GM19397 (cell line): ENCODE measurements around the gene HECTD2.
A peak's percentile ranks its signal among the peaks of the same experiment; 100 is the strongest.
"Not testable (repeated sequence)": the region's sequence is repeated elsewhere in the genome, so short reads cannot be mapped to it uniquely, and the experiment has no call there.

Experiments
- ATAC-seq: cut with Tn5 transposase; IDR thresholded peaks from one replicate; pipeline ENCODE4 v1.9.1; 2021; ENCODE audit warnings: mild to moderate bottlenecking, moderate library complexity; ENCODE audit not compliant: unreplicated experiment

HECTD2 gene, protein sequence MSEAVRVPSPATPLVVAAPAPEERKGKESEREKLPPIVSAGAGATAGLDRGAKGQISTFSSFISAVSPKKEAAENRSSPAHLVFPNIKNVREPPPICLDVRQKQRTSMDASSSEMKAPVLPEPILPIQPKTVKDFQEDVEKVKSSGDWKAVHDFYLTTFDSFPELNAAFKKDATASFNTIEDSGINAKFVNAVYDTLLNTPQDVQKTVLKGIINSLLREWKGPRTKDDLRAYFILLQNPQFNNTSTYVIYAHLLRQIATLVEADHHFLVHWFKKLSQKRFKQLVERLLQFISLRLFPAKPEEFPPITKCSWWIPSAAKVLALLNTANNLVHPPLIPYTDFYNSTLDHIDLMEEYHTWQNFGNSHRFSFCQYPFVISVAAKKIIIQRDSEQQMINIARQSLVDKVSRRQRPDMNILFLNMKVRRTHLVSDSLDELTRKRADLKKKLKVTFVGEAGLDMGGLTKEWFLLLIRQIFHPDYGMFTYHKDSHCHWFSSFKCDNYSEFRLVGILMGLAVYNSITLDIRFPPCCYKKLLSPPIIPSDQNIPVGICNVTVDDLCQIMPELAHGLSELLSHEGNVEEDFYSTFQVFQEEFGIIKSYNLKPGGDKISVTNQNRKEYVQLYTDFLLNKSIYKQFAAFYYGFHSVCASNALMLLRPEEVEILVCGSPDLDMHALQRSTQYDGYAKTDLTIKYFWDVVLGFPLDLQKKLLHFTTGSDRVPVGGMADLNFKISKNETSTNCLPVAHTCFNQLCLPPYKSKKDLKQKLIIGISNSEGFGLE

DNA sequence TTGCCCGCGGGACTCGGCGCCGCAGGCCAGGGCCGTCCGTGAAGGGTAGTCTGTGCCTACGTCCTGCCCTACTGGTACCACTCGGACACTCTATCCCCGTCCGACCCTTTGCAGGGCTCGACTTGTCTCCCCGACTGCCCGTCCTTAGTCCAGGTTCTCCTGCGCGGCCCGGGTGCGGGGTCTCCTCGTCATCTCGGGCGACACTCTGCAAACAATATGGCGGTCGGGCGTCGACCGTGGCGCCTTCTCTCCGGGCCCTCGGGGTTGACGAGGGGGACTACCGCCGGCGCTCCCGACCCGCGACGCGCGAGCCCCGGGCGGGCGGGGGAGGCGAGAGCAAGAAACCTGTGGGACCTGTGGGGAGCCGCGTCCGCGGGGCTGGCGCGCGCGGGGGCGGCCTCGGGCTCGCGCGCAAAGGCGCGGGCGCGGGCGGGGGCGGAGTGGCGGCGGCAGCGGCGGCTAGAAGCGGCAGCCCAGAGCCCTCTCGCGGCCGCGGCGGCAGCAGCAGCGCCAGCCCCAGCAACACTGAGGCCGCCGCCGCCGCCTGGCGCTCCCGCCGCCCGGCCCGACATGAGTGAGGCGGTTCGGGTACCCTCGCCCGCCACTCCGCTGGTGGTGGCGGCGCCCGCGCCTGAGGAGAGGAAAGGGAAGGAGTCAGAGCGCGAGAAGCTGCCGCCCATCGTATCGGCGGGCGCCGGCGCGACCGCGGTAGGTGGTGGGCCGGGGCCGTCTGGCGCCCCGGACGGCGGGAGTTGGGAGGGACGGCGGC lies at the start of gene HECTD2:
HECTD2 (plus strand) TSS at position 476 of the 769 bp plus-strand sequence; CDS start at position 571, 95 bp downstream.
- peak; percentile 93 for ATAC-seq

DNA sequence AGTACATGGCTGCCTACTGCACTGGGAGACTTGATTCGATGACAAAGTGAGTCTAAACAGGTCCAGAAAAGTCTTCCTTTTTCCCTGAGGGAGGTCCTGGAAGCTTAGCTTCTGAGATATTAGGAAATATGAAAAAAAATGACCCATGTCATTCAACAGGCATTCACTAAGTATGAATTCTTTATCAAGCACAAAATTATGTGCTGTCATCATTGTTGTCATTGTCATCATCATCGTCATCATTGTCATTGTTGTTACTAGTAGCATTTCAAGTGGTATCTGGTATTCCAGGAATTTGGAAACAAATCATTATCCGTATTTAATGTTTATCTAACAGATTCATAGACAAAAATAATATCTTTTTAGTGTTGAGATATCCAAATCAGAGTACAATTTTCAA lies 49.7 kb upstream of the HECTD2 start:
- no peak for ATAC-seq

DNA sequence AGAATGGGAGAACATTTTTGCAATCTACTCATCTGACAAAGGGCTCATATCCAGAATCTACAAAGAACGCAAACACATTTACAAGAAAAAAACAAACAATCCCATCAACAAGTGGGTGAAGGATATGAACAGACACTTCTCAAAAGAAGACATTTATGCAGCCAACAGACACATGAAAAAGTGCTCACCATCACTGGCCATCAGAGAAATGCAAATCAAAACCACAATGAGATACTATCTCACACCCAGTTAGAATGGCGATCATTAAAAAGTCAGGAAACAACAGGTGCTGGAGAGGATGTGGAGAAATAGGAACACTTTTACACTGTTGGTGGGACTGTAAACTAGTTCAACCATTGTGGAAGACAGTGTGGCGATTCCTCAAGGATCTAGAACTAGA lies 44.6 kb upstream of the HECTD2 start:
- not testable (repeated sequence) for ATAC-seq

DNA sequence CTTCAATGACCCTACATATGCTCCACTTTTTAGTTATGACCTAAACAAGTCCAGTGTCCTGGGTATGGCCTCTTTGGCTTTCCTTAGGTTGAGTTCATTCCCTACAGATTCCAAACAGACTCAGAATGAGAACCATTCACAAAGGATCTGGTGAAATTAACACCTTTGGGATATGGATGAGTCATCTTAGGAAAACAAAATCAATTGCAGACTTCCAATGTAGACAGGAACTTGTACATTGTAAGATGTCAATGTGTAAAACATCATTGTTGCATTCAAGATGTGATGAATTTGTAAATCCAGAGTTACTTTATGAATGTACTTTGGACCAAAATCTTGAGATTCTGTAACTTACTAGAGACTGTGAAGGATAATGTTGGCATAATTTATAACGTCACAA lies 43.4 kb upstream of the HECTD2 start:
- no peak for ATAC-seq

DNA sequence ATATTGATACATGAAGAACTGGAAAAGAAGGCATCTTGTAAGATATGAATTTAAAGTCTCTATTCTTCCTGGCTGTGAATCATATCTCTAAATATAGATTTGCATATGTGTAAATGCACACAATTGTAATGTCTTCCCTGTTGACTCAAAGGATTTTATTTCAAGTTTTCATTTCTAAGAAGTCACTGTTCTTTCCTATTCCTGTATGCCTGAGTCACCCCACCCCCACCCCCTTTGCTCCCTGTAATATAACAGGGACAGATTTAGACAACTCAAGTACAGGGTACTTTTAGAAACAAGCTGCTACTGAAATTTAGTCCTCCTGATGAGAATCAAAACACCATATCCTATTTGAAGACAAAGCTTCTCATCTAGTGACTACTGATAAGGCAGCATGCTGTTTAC lies 43.0 kb upstream of the HECTD2 start:
- ATAC-seq, result no peak

DNA sequence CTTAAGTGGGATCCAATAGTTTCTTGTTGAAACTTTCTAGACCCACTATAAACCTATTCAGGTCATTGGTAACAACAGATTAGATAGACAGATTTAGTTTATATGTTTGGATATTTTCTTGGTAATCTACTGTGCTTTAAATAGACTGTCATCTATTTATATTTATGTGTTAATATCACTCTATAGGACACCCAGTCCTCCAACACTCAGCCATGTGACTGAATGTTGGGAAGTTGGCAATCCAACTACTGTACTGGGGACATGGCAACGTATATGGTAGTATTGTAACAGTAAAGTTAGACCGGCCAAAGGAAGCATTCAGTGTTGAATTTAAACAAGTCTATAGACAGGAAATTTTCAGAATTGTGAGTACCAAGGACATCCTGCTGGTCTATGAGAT lies 42.6 kb upstream of the HECTD2 start:
- ATAC-seq, result no peak

DNA sequence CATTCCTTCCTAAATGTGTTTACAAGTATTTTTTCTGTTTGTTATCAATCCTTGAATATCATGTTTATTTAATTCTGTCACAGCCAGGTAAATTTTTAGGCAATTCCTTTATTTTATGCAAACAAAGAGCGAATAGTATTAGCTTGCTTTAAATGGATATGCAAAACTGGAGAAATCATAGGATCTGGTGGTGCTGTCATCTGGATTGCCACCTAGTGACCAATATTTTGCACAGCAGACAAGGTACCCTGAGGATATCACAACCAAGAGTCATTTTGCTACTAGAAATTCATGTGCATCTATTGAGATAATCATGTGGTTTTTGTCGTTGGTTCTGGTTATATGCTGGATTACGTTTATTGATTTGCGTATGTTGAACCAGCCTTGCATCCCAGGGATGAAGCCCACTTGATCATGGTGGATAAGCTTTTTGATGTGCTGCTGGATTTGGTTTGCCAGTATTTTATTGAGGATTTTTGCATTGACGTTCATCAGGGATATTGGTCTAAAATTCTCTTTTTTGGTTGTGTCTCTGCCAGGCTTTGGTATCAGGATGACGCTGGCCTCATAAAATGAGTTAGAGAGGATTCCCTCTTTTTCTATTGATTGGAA lies 40.1 kb upstream of the HECTD2 start:
- ATAC-seq, result not testable (repeated sequence)

DNA sequence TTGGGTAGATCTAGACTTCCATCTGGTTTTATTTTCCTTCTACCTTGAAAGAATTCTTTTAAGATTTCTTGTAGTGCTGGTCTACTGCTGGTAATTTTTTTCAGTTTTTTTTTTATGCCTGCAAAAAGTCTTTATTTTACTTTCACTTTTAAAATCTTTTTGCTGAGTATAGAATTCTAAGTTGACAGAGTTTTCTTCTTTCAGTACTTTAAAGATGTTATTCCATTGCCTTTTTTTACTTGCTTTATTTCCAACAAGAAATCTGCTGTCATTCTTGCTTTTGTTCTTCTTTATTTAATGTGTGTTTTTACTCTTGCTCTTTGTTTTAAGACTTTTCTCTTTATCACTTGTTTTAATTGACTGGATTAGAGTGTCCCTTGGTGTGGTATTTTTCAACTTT lies 36.1 kb upstream of the HECTD2 start:
- no peak for ATAC-seq

DNA sequence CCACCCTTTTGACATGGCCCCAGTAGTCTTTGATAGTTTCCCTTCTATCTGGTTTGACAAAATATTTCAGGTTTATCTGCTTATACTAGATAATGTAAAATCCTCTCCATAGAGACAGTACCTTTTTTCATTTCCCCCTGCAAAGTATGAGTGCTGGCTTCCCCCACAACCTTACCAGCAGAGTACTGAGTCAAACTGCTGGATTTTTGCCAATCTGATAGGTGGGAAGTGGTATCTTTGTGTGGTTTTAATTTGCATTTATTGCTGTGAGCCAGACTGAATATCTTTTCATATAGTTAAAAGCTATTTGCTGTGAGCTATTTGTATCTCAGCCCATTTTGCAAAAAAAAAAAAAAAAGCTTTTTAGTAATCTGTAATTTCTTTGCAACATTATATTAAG lies 32.1 kb upstream of the HECTD2 start:
- no peak for ATAC-seq

DNA sequence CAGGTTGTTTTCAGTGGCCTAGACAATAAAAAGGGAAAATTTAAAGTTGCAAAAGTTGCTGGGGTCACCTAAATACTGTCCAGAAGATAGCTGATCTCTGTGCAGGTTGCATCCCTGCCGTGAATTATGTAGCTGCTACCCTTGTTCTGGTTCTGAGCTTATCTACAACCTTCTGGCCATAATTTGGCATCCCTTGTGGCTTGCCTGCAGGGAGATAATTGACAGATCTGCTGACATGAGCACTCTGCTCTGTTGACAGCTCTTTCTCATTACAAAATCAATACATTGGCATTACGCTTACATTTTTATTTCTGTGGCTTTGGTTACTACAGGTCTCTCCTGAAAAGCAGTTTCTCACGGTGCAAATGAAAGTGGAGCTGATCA lies 29.3 kb upstream of the HECTD2 start:
- ATAC-seq, result no peak

DNA sequence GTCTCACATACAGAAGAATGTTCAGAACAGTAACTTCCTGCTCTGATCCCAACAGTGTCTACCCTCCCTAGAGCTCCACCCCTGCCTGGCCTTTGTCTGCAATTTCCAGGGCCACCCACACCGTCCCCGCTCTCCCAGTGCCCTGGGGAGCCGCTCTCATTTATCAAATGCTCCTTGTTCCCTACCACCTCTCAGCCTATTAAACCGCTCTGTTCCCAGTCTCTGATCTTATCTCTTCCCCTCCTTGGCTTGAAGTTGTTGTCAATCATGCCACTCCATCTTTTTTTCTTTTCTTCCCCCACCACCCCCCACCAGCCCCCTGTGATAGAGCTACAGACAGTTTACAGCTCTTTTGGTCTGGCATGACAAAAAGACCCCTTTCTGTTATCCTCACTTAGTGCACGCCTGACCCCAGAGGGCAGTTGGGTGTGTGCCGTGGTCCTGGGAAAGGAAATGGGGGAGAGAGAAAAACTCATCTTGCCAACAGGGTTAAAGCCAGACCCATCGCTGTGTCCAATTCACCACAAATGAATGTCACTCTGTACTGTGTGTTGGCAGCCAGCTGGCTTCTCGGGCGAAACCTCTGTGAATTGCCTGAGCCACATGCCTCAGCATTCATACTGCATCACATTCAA lies 28.8 kb upstream of the HECTD2 start:
- no peak for ATAC-seq

DNA sequence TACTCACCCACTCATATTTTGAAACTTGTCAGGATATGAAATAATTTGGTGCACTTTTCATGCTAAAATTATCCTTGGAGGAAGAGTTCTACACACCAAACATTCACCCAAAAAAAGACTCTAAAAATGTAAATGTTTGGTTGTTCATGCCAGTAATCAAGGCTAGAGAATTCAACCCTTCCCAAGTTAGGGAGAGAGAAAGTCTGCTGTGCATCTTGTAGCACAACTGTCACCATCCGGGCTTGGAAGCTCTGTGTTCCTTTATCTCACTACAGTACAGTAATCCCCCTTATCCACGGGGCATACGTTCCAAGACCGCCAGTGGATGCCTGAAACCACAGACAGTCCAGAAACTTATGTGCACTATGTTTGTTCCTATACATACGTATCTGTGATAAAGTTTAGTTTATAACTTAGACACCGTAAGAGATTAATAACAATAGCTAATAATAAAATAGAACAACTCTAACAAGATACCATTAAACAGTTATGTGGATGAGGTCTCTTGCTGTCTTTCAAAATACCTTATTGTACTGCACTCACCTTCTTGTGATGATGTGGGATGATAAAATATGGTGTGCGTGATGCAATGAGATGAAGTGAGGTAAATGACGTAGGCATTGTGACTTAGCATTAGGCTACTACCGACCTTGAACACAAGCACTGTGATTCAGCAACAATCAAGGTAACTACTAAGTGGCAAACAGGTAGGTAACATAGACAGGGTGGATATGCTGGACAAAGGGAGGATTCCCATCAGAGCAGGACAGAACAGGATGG lies 24.6 kb upstream of the HECTD2 start:
- ATAC-seq, result no peak

DNA sequence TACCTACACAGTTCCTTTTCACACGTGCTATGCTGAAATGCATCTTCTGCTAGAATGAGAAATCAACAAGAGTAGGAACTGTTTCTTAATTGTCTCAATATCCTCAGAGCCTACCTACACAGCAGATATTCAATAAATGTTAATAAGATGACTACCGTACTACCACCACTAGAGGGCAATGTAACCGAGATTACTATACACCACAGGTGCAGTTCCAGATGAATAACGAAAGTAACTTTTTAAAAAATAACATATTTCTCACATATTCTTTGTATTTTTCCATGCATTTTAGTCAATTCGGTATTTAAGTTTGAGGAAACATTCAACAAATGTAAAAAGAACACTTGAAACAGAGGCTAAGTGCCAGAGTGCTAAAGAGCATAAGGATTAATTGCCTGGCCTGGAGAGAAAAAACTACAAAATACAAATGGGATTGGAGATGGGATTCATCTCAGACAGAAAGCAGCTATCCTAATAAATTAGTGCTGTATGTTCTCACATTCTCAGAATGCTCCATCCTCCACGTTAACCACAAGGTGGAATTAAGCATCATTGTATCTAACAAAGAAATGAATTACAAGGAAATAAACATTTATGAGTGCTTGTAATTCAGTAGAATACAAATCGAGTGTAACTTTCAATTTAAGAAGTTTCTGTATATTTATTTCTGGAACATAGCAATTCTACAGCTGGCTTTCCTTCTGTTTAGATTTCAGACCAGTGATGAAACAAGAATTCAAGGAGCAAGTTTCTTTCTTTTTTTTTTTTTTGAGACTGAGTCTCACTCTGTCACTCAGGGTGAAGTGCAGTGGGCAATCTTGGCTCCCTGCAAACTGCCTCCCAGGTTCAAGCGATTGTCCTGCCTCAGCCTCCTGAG lies 20.3 kb upstream of the HECTD2 start:
- ATAC-seq, result peak; percentile 91

DNA sequence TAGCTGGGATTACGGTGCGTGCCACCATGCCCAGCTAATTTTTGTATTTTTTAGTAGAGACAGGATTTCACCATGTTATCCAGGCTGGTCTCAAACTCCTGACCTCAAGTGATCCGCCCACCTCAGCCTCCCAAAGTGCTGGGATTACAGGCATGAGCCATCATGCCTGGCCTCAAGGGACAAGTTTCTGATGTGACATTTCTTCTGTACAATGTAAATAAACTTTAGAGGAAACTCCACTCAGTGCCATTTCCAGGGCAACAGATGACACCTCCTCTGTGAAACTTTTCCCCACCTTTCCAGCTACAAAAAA lies 19.7 kb upstream of the HECTD2 start:
- not testable (repeated sequence) for ATAC-seq

DNA sequence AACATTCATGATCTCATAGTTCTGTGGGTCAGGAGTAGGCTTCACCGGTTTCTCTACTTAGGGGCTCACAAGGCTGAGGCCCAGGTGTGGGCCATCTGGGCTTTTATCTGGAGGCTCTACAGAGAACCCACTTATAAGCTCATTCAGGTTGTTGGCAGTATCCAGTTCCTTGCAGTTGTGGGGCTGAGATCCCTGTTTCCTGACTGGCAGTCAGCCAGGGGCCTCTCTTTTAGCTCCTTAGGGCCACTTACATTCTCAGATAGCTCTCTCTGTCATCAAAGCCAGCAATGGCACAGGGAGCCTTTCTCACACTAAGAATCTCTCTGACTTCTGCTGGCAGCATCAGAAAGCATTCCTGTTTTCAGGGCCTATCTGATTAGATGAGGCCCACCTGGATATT lies 18.2 kb upstream of the HECTD2 start:
- no peak for ATAC-seq

DNA sequence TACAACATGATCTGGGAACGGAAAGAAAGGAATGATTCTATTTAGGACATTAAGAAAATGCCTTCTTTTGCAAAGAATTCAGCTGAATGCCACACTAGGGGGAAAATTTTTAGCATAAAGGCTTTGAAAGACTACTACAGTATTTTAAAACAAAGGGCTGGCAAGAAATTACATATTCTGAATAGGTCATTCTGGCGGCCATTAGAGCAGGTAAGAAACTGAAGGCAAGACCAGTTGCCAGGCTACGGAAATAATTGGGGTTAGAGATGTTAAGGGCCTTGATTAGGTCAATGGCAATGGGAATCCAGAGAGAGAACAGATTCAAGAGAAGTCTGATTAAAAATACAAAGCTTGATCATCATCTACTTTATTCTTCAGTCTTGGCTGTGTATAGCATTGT lies 3.8 kb upstream of the HECTD2 start:
- no peak for ATAC-seq

DNA sequence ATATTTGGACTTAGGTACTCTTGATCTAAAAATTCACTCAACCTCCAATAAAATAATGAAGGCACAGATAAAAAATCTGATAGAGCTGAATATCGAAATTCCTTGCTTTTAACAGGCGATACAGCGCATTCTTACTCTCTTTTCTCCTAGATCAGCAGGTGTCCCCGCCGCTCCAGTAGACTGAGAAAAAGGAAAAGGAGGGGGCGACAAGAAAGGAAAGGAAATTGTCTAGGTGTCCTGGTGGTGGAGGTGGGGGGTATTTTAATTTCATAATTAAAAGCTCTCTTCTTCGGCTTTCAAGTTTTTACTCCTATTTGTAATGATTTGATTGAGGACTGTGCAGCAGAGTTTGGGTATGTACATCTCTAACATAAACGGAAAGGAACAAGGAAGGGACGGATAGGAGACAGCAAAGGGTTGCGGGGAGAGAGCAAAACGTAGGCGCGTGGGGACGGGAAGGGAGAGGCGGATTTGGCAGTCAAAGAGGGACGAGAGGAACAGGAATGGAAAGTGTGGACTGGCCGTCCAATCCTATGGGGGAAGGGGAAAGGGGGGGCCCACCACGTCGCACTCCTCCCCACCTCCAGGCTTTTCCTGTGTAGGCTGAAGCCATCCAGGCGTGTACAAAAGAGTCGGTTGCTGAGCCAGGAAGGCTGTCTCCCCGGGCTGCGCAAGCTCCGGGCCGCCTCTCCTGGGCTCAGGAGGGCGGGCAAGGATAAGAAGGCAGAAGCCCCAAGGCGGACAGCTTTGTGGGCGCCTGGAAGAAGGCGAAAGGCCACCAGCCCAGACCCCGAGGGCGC lies 875 bp upstream of the HECTD2 start:
- ATAC-seq, result peak; percentile 23
